CD4-positive, alpha-beta T cell (primary cell): ENCODE measurements around the gene RALGPS1. TPM values are rescaled to one million over a fixed set of nuclear protein-coding genes. Genes with fewer than 3 reads are reported as not detected.

Source experiments
- ATAC-seq: fragments of 200-7000 bp; cut with Tn5 transposase; one replicate; pipeline ENCODE4 v1.10.0; 2022; ENCODE audit warnings: mild to moderate bottlenecking; ENCODE audit not compliant: poor library complexity
- CTCF ChIA-PET: fragments of 350-600 bp; sonication (Branson Sonifier 250); formaldehyde crosslinking; loops from one replicate; lab custom pipeline; 2021; ENCODE audit warnings: antibody characterized with exemption, inconsistent platforms; lab: Charles Lee
- POLR2A ChIA-PET: fragments of 350-600 bp; sonication (Branson Sonifier 250); formaldehyde crosslinking; loops from one replicate; lab custom pipeline; 2021; ENCODE audit warnings: antibody characterized with exemption, inconsistent platforms; lab: Charles Lee
- DNase-seq, 14 experiments: peaks; one replicate each; pipeline ENCODE4 v3.0.0-alpha.2; 2013 to 2020; ENCODE audit warnings: mixed read lengths in 2 of 14
- H3K27ac ChIP-seq, 2 donors: one replicate each; pipeline versions ENCODE4 v1.5.1 to v1.7.0; 2013; ENCODE audit warnings: low read length in 2 of 2, low read depth in 1 of 2, mild to moderate bottlenecking in 1 of 2
- H3K27me3 ChIP-seq, 2 experiments: 1 replicate in 1 of 2; 2 replicates in 1 of 2; pipeline versions ENCODE4 v1.6.1 to v1.7.0; 2013; ENCODE audit warnings: low read length in 2 of 2, control low read depth in 1 of 2, mild to moderate bottlenecking in 1 of 2, moderate library complexity in 1 of 2; ENCODE audit not compliant: insufficient read depth in 2 of 2, control insufficient read depth in 1 of 2
- H3K36me3 ChIP-seq: one replicate; pipeline ENCODE4 v1.6.1; 2013; ENCODE audit warnings: low read length, control low read depth; ENCODE audit not compliant: insufficient read depth
- H3K4me1 ChIP-seq: one replicate; pipeline ENCODE4 v1.6.1; 2013; ENCODE audit warnings: low read length, control low read depth; ENCODE audit not compliant: insufficient read depth
- H3K4me3 ChIP-seq: one replicate; pipeline ENCODE4 v1.5.1; 2013; ENCODE audit warnings: mild to moderate bottlenecking, low read length, moderate library complexity
- H3K9me3 ChIP-seq, 2 experiments: 1 replicate in 1 of 2; 2 replicates in 1 of 2; pipeline versions ENCODE4 v1.6.1 to v1.7.0; 2013; ENCODE audit warnings: low read length in 2 of 2, mild to moderate bottlenecking in 2 of 2, control low read depth in 1 of 2, moderate library complexity in 1 of 2; ENCODE audit not compliant: control insufficient read depth in 1 of 2, insufficient read depth in 1 of 2
- H3K27ac Mint-ChIP-seq: one replicate; pipeline ENCODE4 v1.8.0; 2020; ENCODE audit warnings: mixed read lengths
- H3K27me3 Mint-ChIP-seq: one replicate; pipeline ENCODE4 v1.8.0; 2021; ENCODE audit warnings: mixed read lengths
- H3K36me3 Mint-ChIP-seq: one replicate; pipeline ENCODE4 v1.8.0; 2021; ENCODE audit warnings: low read depth, mixed read lengths
- H3K4me1 Mint-ChIP-seq: one replicate; pipeline ENCODE4 v1.8.0; 2021; ENCODE audit warnings: low read depth, mixed read lengths
- H3K4me3 Mint-ChIP-seq: one replicate; pipeline ENCODE4 v1.8.0; 2020; ENCODE audit warnings: mild to moderate bottlenecking, mixed read lengths
- H3K9me3 Mint-ChIP-seq: one replicate; pipeline ENCODE4 v1.8.0; 2020; ENCODE audit warnings: mixed read lengths
- intact Hi-C, 2 experiments: fragments of 100-400 bp; cut with DNase I in 1 of 2; cut with micrococcal nuclease in 1 of 2; formaldehyde crosslinking; loops; one replicate each; pipeline versions ENCODE4 v1.15.1 to v1.9.0; 2023 to 2025; cut with DNase I, micrococcal nuclease
- total RNA-seq, 174 experiments: library from RNA in 2 of 174; stranded (reverse) in 2 of 174; gene quantifications; one replicate each; pipeline ENCODE4 v1.2.3 and lab custom pipeline; 2021 to 2026
- TF ChIP-seq, protein P1 (sequence below): fragments of 200-600 bp; IDR thresholded peaks from one replicate; pipeline ENCODE4 v1.8.0; 2022; ENCODE audit warnings: antibody characterized with exemption, mild to moderate bottlenecking

The RALGPS1 gene
- total RNA-seq, 2 experiments from 2014 or later = 5.8 to 6.3 TPM

- no peak overlapping the region for H3K27ac ChIP-seq
- ATAC-seq (no peak), DNase-seq (no peak)
- intact Hi-C loops = loop anchor here in 1 of 2 experiments (5.0 kb wide), 1 partner anchor 33 kb away; no protein-coding TSS in a partner anchor
- Mint-ChIP-seq H3K27ac (no peak overlapping the region), H3K36me3 (no peaks in the 10 kb centered on the region), H3K9me3 (no peaks in the 10 kb centered on the region), H3K4me3 (no peak overlapping the region), H3K4me1 (peaks cover 5% of the 10 kb centered on the region), H3K27me3 (peaks cover 53% of the 10 kb centered on the region)
- TF ChIP-seq, protein P1, sequence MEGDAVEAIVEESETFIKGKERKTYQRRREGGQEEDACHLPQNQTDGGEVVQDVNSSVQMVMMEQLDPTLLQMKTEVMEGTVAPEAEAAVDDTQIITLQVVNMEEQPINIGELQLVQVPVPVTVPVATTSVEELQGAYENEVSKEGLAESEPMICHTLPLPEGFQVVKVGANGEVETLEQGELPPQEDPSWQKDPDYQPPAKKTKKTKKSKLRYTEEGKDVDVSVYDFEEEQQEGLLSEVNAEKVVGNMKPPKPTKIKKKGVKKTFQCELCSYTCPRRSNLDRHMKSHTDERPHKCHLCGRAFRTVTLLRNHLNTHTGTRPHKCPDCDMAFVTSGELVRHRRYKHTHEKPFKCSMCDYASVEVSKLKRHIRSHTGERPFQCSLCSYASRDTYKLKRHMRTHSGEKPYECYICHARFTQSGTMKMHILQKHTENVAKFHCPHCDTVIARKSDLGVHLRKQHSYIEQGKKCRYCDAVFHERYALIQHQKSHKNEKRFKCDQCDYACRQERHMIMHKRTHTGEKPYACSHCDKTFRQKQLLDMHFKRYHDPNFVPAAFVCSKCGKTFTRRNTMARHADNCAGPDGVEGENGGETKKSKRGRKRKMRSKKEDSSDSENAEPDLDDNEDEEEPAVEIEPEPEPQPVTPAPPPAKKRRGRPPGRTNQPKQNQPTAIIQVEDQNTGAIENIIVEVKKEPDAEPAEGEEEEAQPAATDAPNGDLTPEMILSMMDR = no peak
- H3K4me3 ChIP-seq = no peak overlapping the region
- no peaks in the 10 kb centered on the region for H3K9me3 ChIP-seq
- H3K36me3 ChIP-seq = no peaks in the 10 kb centered on the region
- ChIA-PET CTCF (no interaction called here), POLR2A (no interaction called here)
- H3K27me3 ChIP-seq = no peaks in the 10 kb centered on the region
- peaks cover 8% of the 10 kb centered on the region for H3K4me1 ChIP-seq
Measured at GRCh38 chr9:127249877-127250276, 335.3 kb downstream of the RALGPS1 start.

DNA sequence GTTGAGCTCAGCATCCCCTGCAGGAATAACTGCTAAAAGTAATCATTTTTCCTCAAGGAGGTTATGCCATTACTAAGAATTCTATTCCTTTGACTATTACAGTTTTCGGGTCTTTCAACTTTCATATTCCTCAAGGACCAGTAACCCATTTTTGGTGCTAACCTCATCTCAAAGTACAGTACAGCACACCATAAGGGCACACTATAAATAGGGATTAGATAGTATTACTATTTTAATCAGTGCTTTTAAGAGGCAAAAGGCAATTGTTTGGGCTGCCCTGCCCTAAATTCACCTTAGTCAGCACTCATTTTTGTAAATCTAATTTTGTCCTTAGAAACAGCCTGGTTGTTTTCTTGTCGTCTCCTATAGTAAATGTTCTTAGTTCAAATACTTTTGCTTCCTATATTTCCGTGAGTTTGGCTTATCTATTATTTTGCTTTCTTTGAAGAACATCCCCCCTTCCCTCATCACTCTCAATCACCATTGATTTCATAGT lies 336.4 kb downstream of the RALGPS1 start:
- no peaks in the 10 kb centered on the region for H3K9me3 ChIP-seq
- no peak overlapping the region for H3K4me3 ChIP-seq
- ChIA-PET POLR2A (no interaction called here), CTCF (no interaction called here)
- no peaks in the 10 kb centered on the region for H3K9me3 Mint-ChIP-seq
- TF ChIP-seq, protein P1 = no peak
- H3K27me3 Mint-ChIP-seq = peaks cover 57% of the 10 kb centered on the region
- H3K27ac Mint-ChIP-seq = no peak overlapping the region
- H3K36me3 ChIP-seq = no peaks in the 10 kb centered on the region
- H3K27ac ChIP-seq = no peak overlapping the region
- no peaks in the 10 kb centered on the region for H3K4me1 ChIP-seq
- H3K4me3 Mint-ChIP-seq = no peak overlapping the region
- ATAC-seq (no peak), DNase-seq (no peak)
- intact Hi-C loops = loop anchor here in 1 of 2 experiments (5.0 kb wide), 1 partner anchor 34 kb away; no protein-coding TSS in a partner anchor
- no peaks in the 10 kb centered on the region for H3K27me3 ChIP-seq
- no peaks in the 10 kb centered on the region for H3K4me1 Mint-ChIP-seq
- no peaks in the 10 kb centered on the region for H3K36me3 Mint-ChIP-seq

GRCh38 chr9:127252410-127253318 lies 338.1 kb downstream of the RALGPS1 start:
- H3K27me3 Mint-ChIP-seq = peaks cover 60% of the 10 kb centered on the region
- H3K9me3 Mint-ChIP-seq = no peaks in the 10 kb centered on the region
- H3K27ac Mint-ChIP-seq = no peak overlapping the region
- no peaks in the 10 kb centered on the region for H3K27me3 ChIP-seq
- no peak overlapping the region for H3K4me3 Mint-ChIP-seq
- H3K27ac ChIP-seq = no peak overlapping the region
- no peaks in the 10 kb centered on the region for H3K36me3 ChIP-seq
- H3K4me1 ChIP-seq = no peaks in the 10 kb centered on the region
- DNase-seq = no peak
- ChIA-PET POLR2A (no interaction called here), CTCF (interaction anchor here (0.9 to 1.6 kb wide), 2 partner anchors 22 to 31 kb away, joined by 3 to 4 read pairs; no protein-coding TSS in a partner anchor)
- H3K36me3 Mint-ChIP-seq = no peaks in the 10 kb centered on the region
- no peaks in the 10 kb centered on the region for H3K9me3 ChIP-seq
- intact Hi-C loops = loop anchor here in 1 of 2 experiments (5.0 kb wide), 1 partner anchor 35 kb away; no protein-coding TSS in a partner anchor
- H3K4me3 ChIP-seq = no peak overlapping the region
- H3K4me1 Mint-ChIP-seq = no peaks in the 10 kb centered on the region
- TF ChIP-seq, protein P1 = no peak
- ATAC-seq = no peak
